Endodermal cell (in vitro differentiated cells): ENCODE results near the gene ZNF429. TPM values are rescaled to one million over a fixed set of nuclear protein-coding genes. Genes with fewer than 3 reads are reported as not detected.
"Not testable (repeated sequence)": the region's sequence is repeated elsewhere in the genome, so short reads cannot be mapped to it uniquely, and the experiment has no call there.

ENCODE experiments used
- DNase-seq: peaks from one replicate; pipeline ENCODE4 v3.0.0-alpha.2; 2017
- H3K27ac ChIP-seq: 2 replicates; pipeline ENCODE4 v1.5.1; 2013; ENCODE audit warnings: mild to moderate bottlenecking, low read depth, low read length, moderate library complexity
- H3K27me3 ChIP-seq: 2 replicates; pipeline ENCODE4 v1.6.1; 2013; ENCODE audit warnings: mild to moderate bottlenecking, low read length, moderate library complexity; ENCODE audit not compliant: insufficient read depth, control insufficient read depth, poor library complexity, severe bottlenecking
- H3K36me3 ChIP-seq: 2 replicates; pipeline ENCODE4 v1.7.0; 2013; ENCODE audit warnings: mild to moderate bottlenecking, low read length, moderate library complexity; ENCODE audit not compliant: control insufficient read depth, insufficient read depth
- H3K4me1 ChIP-seq: one replicate; pipeline ENCODE4 v1.7.0; 2013; ENCODE audit warnings: low read length; ENCODE audit not compliant: control insufficient read depth, insufficient read depth
- H3K4me3 ChIP-seq: 2 replicates; pipeline ENCODE4 v1.5.1; 2013; ENCODE audit warnings: mild to moderate bottlenecking, low read length, moderate library complexity
- H3K9ac ChIP-seq: 2 replicates; pipeline ENCODE4 v1.6.1; 2013; ENCODE audit warnings: mild to moderate bottlenecking, low read length, moderate library complexity; ENCODE audit not compliant: poor library complexity, severe bottlenecking; ENCODE audit errors: extremely low read depth
- H3K9me3 ChIP-seq: 2 replicates; pipeline ENCODE4 v1.6.1; 2013; ENCODE audit warnings: mild to moderate bottlenecking, low read length, moderate library complexity; ENCODE audit not compliant: control insufficient read depth
- H3K27ac Mint-ChIP-seq: 2 replicates; pipeline ENCODE4 v1.8.0; 2020; ENCODE audit warnings: mixed read lengths
- H3K27me3 Mint-ChIP-seq: 2 replicates; pipeline ENCODE4 v1.8.0; 2021; ENCODE audit warnings: mild to moderate bottlenecking, mixed read lengths; ENCODE audit not compliant: insufficient read depth
- H3K36me3 Mint-ChIP-seq: 2 replicates; pipeline ENCODE4 v1.8.0; 2020; ENCODE audit warnings: low read depth, mixed read lengths
- H3K4me1 Mint-ChIP-seq: 2 replicates; pipeline ENCODE4 v1.8.0; 2020; ENCODE audit warnings: mixed read lengths
- H3K4me3 Mint-ChIP-seq: 2 replicates; pipeline ENCODE4 v1.8.0; 2020; ENCODE audit warnings: mild to moderate bottlenecking, moderate library complexity, mixed read lengths
- H3K9me3 Mint-ChIP-seq: 2 replicates; pipeline ENCODE4 v1.8.0; 2020; ENCODE audit warnings: mild to moderate bottlenecking, mixed read lengths
- WGBS, 2 experiments: methylation state at CpG; one replicate each; pipeline versions ENCODE4 v1.1.5 to v1.1.7; 2013; ENCODE audit warnings: missing lambda C conversion rate in 2 of 2, mixed read lengths in 1 of 2; ENCODE audit not compliant: insufficient coverage in 1 of 2, insufficient read length in 1 of 2; 5-methylcytosine and 5-hydroxymethylcytosine counted together
- total RNA-seq, 2 donors: library from RNA; stranded (reverse); fragmentation: NEBNext Ultra II Directional in 1 of 2; extraction: Animal tissue kit (Norgen Biotek cat#: 25700) in 1 of 2; gene quantifications; 2 replicates in 1 of 2; 3 replicates in 1 of 2; pipeline ENCODE4 v1.2.1, GENCODE V29; 2021
- TF ChIP-seq, protein P1 (sequence below): fragments of 200-600 bp; sonication (generic); conservative IDR thresholded peaks from 2 replicates; pipeline ENCODE4 v1.5.0; 2021; ENCODE audit warnings: antibody characterized with exemption, mild to moderate bottlenecking

The ZNF429 gene
- total RNA-seq, 2 donors from 2014 or later, result 14.3 to 23.2 TPM

DNA sequence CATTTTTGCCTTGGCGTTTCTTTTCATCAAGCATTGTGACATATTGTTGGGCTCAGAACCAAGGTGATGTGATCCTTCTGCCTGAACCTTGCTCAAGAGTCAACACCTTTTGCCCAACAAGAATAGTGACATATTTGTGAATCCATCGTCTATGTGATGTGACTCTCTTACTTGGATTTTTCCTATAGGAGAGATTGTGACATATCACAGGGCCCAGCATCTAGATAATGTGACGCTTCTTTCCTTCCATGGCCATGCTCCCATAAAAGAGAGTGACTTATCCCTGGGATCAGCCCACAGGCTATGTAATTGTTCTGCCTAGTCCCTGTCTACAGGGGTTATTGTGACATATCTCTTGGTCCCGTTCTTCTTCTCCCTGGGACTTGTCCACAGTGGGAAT lies 8.5 kb upstream of the ZNF429 start:
- 88 to 92% methylated on average over 4 of the region's 4 CpGs for WGBS, 2 experiments
- no peak overlapping the region for H3K4me3 Mint-ChIP-seq

DNA sequence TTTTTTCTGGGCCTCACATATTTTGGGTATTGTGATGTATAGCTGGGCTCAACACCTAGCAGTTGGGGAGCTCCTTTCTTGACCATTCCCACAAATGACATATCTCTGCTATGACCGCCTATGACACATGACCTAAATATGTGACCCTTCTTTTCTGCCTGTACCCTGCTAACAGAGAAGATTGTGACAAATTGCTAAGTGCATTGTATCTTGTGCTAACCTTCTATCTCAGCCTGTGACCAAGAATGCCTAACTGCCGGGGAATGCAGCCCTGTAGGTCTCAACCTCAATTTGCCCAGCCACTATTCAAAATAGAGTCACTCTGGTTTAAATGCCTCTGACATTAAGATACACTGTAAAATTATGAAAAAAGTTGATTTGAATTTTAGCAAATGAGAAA lies 6.8 kb upstream of the ZNF429 start:
- Histone ChIP-seq H3K4me3 (no peak overlapping the region), H3K9me3 (peaks cover 33% of the 10 kb centered on the region), H3K27me3 (no peaks in the 10 kb centered on the region), H3K4me1 (no peaks in the 10 kb centered on the region), H3K9ac (no peak overlapping the region), H3K36me3 (no peaks in the 10 kb centered on the region), H3K27ac (no peak overlapping the region)
- WGBS, 2 experiments, result 67 to 89% methylated on average over 1 to 2 of the region's 2 CpGs
- TF ChIP-seq, protein P1, sequence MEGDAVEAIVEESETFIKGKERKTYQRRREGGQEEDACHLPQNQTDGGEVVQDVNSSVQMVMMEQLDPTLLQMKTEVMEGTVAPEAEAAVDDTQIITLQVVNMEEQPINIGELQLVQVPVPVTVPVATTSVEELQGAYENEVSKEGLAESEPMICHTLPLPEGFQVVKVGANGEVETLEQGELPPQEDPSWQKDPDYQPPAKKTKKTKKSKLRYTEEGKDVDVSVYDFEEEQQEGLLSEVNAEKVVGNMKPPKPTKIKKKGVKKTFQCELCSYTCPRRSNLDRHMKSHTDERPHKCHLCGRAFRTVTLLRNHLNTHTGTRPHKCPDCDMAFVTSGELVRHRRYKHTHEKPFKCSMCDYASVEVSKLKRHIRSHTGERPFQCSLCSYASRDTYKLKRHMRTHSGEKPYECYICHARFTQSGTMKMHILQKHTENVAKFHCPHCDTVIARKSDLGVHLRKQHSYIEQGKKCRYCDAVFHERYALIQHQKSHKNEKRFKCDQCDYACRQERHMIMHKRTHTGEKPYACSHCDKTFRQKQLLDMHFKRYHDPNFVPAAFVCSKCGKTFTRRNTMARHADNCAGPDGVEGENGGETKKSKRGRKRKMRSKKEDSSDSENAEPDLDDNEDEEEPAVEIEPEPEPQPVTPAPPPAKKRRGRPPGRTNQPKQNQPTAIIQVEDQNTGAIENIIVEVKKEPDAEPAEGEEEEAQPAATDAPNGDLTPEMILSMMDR, result no peak
- Mint-ChIP-seq H3K27me3 (no peaks in the 10 kb centered on the region), H3K9me3 (peaks cover 27% of the 10 kb centered on the region), H3K4me1 (peaks cover 1% of the 10 kb centered on the region), H3K27ac (no peak overlapping the region), H3K36me3 (peaks cover 50% of the 10 kb centered on the region), H3K4me3 (no peak overlapping the region)
- DNase-seq, result no peak

More for the DNA sequence above, 8.5 kb upstream of the ZNF429 start:
- TF ChIP-seq, protein P1, result no peak
- H3K9me3 ChIP-seq, result peaks cover 33% of the 10 kb centered on the region
- peaks cover 27% of the 10 kb centered on the region for H3K9me3 Mint-ChIP-seq
- H3K27me3 ChIP-seq, result no peaks in the 10 kb centered on the region
- no peak overlapping the region for H3K9ac ChIP-seq
- no peaks in the 10 kb centered on the region for H3K36me3 ChIP-seq
- peaks cover 63% of the 10 kb centered on the region for H3K36me3 Mint-ChIP-seq
- peaks cover 1% of the 10 kb centered on the region for H3K4me1 Mint-ChIP-seq
- H3K27ac Mint-ChIP-seq, result no peak overlapping the region
- H3K27me3 Mint-ChIP-seq, result no peaks in the 10 kb centered on the region
- H3K27ac ChIP-seq, result no peak overlapping the region
- H3K4me3 ChIP-seq, result no peak overlapping the region
- H3K4me1 ChIP-seq, result no peaks in the 10 kb centered on the region
- no peak for DNase-seq

DNA sequence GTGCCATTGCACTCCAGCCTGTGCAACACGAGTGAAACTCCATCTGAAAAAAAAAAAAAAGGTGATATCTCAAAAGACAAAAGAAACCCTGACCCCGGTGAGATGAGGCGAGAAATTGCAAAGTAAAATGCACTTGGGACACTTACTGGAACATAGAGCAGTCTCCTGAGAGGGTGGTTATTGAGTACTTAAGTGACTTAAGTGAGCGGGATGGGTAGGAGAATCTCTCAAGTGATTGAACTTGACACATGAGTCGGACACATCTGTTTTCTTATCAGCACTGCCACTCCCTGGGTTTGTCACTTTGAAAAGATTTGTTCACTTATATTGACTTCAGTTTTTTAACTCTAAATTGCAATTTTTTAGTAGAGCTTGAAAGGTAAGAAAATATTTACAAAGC lies 2.8 kb downstream of the ZNF429 start:
- Histone ChIP-seq H3K27ac (no peak overlapping the region), H3K4me1 (no peaks in the 10 kb centered on the region), H3K36me3 (peaks cover 16% of the 10 kb centered on the region), H3K9ac (no peak overlapping the region), H3K9me3 (peaks cover 37% of the 10 kb centered on the region), H3K27me3 (no peaks in the 10 kb centered on the region), H3K4me3 (peak overlapping the region; percentile 44)
- 83 to 96% methylated on average over 3 to 5 of the region's 5 CpGs for WGBS, 2 experiments
- Mint-ChIP-seq H3K4me3 (peak overlapping the region; percentile 99), H3K36me3 (peaks cover 50% of the 10 kb centered on the region), H3K4me1 (peaks cover 6% of the 10 kb centered on the region), H3K9me3 (peaks cover 54% of the 10 kb centered on the region), H3K27me3 (no peaks in the 10 kb centered on the region), H3K27ac (no peak overlapping the region)
- TF ChIP-seq, protein P1, result no peak
- no peak for DNase-seq

DNA sequence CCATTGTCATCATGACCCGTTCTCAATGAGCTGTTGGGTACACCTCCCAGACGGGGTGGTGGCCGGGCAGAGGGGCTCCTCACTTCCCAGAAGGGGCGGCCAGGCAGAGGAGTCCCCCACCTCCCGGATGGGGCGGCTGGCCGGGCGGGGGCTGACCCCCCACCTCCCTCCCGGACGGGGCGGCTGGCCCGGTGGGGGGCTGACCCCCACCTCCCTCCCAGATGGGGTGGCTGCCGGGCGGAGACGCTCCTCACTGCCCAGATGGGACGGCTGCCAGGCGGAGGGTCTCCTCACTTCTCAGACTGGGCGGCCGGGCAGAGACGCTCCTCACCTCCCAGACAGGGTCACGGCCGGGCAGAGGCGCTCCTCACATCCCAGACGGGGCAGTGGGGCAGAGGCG lies 5.7 kb downstream of the ZNF429 start:
- DNase-seq, H3K27ac ChIP-seq, H3K4me1 ChIP-seq, H3K27ac Mint-ChIP-seq, H3K4me3 ChIP-seq, H3K27me3 Mint-ChIP-seq, H3K4me1 Mint-ChIP-seq, H3K4me3 Mint-ChIP-seq, H3K27me3 ChIP-seq, H3K9ac ChIP-seq: not testable (repeated sequence)
- H3K9me3 ChIP-seq, result peaks cover 46% of the 10 kb centered on the region
- Mint-ChIP-seq H3K36me3 (peaks cover 69% of the 10 kb centered on the region), H3K9me3 (peaks cover 75% of the 10 kb centered on the region)
- WGBS, 2 experiments, result 96% methylated on average over 21 of the region's 25 CpGs; no CpG with 5 or more reads in 1 of the 2 experiments
- peaks cover 16% of the 10 kb centered on the region for H3K36me3 ChIP-seq

DNA sequence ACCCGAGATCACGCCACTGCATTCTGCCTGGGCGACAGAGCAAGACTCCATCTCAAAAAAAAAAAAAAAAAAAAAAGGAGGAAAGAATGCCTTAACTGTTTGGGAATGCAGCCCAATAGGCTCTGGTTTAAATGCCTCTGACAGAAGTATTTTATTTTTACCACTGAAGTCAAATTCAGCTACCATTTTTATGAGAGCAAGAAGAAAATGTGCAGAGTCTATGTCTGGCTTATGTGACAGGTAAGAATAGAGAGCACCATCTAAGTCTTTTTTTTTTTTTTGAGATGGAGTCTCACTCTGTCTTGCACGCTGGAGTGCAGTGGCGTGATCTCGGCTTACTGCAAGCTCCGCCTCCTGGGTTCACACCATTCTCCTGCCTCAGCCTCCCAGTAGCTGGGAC lies 7.2 kb downstream of the ZNF429 start:
- not testable (repeated sequence) for H3K27me3 Mint-ChIP-seq, H3K4me1 Mint-ChIP-seq, H3K4me1 ChIP-seq, H3K4me3 Mint-ChIP-seq, DNase-seq, H3K4me3 ChIP-seq, H3K36me3 ChIP-seq, H3K27ac Mint-ChIP-seq, H3K9ac ChIP-seq, H3K27me3 ChIP-seq, H3K27ac ChIP-seq
- 80 to 95% methylated on average over 1 to 7 of the region's 7 CpGs for WGBS, 2 experiments
- peaks cover 81% of the 10 kb centered on the region for H3K9me3 Mint-ChIP-seq
- H3K9me3 ChIP-seq, result peaks cover 54% of the 10 kb centered on the region
- H3K36me3 Mint-ChIP-seq, result peaks cover 71% of the 10 kb centered on the region
